Endodermal cell (in vitro differentiated cells): ENCODE results near the gene TMED3. TPM values are rescaled to one million over a fixed set of nuclear protein-coding genes. Genes with fewer than 3 reads are reported as not detected.

Experiments
- DNase-seq: peaks from one replicate; pipeline ENCODE4 v3.0.0-alpha.2; 2017
- H3K27ac ChIP-seq: 2 replicates; pipeline ENCODE4 v1.5.1; 2013; ENCODE audit warnings: mild to moderate bottlenecking, low read depth, low read length, moderate library complexity
- H3K27me3 ChIP-seq: 2 replicates; pipeline ENCODE4 v1.6.1; 2013; ENCODE audit warnings: mild to moderate bottlenecking, low read length, moderate library complexity; ENCODE audit not compliant: insufficient read depth, control insufficient read depth, poor library complexity, severe bottlenecking
- H3K36me3 ChIP-seq: 2 replicates; pipeline ENCODE4 v1.7.0; 2013; ENCODE audit warnings: mild to moderate bottlenecking, low read length, moderate library complexity; ENCODE audit not compliant: control insufficient read depth, insufficient read depth
- H3K4me1 ChIP-seq: one replicate; pipeline ENCODE4 v1.7.0; 2013; ENCODE audit warnings: low read length; ENCODE audit not compliant: control insufficient read depth, insufficient read depth
- H3K4me3 ChIP-seq: 2 replicates; pipeline ENCODE4 v1.5.1; 2013; ENCODE audit warnings: mild to moderate bottlenecking, low read length, moderate library complexity
- H3K9ac ChIP-seq: 2 replicates; pipeline ENCODE4 v1.6.1; 2013; ENCODE audit warnings: mild to moderate bottlenecking, low read length, moderate library complexity; ENCODE audit not compliant: poor library complexity, severe bottlenecking; ENCODE audit errors: extremely low read depth
- H3K9me3 ChIP-seq: 2 replicates; pipeline ENCODE4 v1.6.1; 2013; ENCODE audit warnings: mild to moderate bottlenecking, low read length, moderate library complexity; ENCODE audit not compliant: control insufficient read depth
- H3K27ac Mint-ChIP-seq: 2 replicates; pipeline ENCODE4 v1.8.0; 2020; ENCODE audit warnings: mixed read lengths
- H3K27me3 Mint-ChIP-seq: 2 replicates; pipeline ENCODE4 v1.8.0; 2021; ENCODE audit warnings: mild to moderate bottlenecking, mixed read lengths; ENCODE audit not compliant: insufficient read depth
- H3K36me3 Mint-ChIP-seq: 2 replicates; pipeline ENCODE4 v1.8.0; 2020; ENCODE audit warnings: low read depth, mixed read lengths
- H3K4me1 Mint-ChIP-seq: 2 replicates; pipeline ENCODE4 v1.8.0; 2020; ENCODE audit warnings: mixed read lengths
- H3K4me3 Mint-ChIP-seq: 2 replicates; pipeline ENCODE4 v1.8.0; 2020; ENCODE audit warnings: mild to moderate bottlenecking, moderate library complexity, mixed read lengths
- H3K9me3 Mint-ChIP-seq: 2 replicates; pipeline ENCODE4 v1.8.0; 2020; ENCODE audit warnings: mild to moderate bottlenecking, mixed read lengths
- WGBS, 2 experiments: methylation state at CpG; one replicate each; pipeline versions ENCODE4 v1.1.5 to v1.1.7; 2013; ENCODE audit warnings: missing lambda C conversion rate in 2 of 2, mixed read lengths in 1 of 2; ENCODE audit not compliant: insufficient coverage in 1 of 2, insufficient read length in 1 of 2; 5-methylcytosine and 5-hydroxymethylcytosine counted together
- total RNA-seq, 2 donors: library from RNA; stranded (reverse); fragmentation: NEBNext Ultra II Directional in 1 of 2; extraction: Animal tissue kit (Norgen Biotek cat#: 25700) in 1 of 2; gene quantifications; 2 replicates in 1 of 2; 3 replicates in 1 of 2; pipeline ENCODE4 v1.2.1, GENCODE V29; 2021
- TF ChIP-seq, protein P1 (sequence below): fragments of 200-600 bp; sonication (generic); conservative IDR thresholded peaks from 2 replicates; pipeline ENCODE4 v1.5.0; 2021; ENCODE audit warnings: antibody characterized with exemption, mild to moderate bottlenecking

TMED3 gene
- total RNA-seq, 2 donors from 2014 or later, result 44.8 to 48.9 TPM

DNA sequence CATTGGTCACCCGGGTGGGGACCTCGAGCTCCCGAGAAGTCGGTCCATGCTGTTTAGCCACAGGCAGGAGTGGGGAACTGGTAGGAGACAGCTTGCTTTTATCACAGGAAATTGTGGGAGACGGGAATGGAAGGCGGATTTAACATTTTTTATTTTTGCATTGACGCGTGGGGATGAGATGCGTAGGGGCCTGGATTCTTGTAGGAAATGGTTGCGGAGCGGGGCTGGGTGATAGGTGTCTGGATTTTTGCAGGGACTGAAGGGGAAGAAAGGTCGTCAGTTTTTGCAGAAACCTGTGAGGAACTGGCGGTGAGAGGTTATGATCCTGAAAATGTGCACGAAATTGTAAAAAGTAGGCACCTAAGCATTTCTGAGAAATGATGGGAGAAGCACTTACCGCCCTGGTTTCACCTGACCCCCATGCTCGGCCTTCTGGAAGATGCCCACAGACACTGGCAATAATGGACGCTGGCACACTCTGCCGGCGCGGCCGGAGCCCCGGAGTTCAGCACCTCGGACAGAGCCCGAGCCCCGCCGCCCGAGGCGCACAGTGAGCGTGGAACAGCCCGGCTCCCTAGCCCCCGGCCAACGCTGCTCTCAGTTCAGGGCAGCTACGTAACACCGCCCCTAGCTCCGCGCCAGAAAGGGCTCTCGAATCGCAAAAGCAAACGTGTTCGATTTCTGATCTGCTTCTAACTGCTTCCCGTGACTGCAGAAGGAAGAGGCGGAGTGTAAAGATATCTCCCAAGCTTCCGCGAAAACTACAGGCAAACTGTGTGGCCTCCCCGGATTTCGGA is 27.5 kb upstream of the TMED3 start:
- WGBS, 2 experiments, result 12 to 14% methylated on average over 34 to 46 of the region's 46 CpGs
- Mint-ChIP-seq H3K4me1 (peaks cover 4% of the 10 kb centered on the region), H3K27me3 (peaks cover 91% of the 10 kb centered on the region), H3K4me3 (no peak overlapping the region), H3K9me3 (no peaks in the 10 kb centered on the region), H3K27ac (no peak overlapping the region), H3K36me3 (no peaks in the 10 kb centered on the region)
- Histone ChIP-seq H3K9me3 (no peaks in the 10 kb centered on the region), H3K9ac (no peak overlapping the region), H3K4me3 (peak overlapping the region; percentile 41), H3K4me1 (no peaks in the 10 kb centered on the region), H3K27me3 (peaks cover 99% of the 10 kb centered on the region), H3K27ac (no peak overlapping the region), H3K36me3 (no peaks in the 10 kb centered on the region)
- TF ChIP-seq, protein P1, sequence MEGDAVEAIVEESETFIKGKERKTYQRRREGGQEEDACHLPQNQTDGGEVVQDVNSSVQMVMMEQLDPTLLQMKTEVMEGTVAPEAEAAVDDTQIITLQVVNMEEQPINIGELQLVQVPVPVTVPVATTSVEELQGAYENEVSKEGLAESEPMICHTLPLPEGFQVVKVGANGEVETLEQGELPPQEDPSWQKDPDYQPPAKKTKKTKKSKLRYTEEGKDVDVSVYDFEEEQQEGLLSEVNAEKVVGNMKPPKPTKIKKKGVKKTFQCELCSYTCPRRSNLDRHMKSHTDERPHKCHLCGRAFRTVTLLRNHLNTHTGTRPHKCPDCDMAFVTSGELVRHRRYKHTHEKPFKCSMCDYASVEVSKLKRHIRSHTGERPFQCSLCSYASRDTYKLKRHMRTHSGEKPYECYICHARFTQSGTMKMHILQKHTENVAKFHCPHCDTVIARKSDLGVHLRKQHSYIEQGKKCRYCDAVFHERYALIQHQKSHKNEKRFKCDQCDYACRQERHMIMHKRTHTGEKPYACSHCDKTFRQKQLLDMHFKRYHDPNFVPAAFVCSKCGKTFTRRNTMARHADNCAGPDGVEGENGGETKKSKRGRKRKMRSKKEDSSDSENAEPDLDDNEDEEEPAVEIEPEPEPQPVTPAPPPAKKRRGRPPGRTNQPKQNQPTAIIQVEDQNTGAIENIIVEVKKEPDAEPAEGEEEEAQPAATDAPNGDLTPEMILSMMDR, result no peak
- DNase-seq, result peak; percentile 92

DNA sequence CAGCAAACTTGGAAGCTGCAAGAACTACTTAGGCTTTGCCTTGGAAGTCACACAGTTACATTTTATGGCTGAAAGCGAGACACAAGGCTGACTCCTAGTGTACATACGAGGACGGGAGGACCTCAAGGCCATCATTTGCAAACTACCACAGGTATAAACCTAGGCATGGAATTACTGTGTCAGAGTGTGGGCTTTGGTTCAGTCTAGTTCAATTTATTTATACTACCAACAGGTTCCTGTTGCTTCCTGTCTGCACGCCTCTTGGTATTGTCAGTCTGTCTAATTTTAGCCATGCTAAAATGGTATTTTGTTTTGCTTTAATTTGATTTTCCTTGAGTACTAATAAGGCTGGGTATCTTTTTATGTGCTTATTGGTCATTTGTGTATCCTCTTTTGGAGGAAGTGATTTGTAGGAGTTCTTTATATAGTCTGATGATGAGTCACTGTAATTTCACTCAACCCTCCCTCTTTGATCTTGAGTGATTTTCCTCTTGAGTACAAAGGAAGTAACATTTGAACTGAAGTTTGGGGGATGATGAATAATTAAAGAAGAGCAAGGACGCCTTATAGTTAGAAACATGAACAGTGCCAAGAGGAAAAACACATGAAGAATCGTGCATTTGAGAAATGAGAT is 20.2 kb upstream of the TMED3 start:
- H3K27me3 Mint-ChIP-seq, result peaks cover 69% of the 10 kb centered on the region

DNA sequence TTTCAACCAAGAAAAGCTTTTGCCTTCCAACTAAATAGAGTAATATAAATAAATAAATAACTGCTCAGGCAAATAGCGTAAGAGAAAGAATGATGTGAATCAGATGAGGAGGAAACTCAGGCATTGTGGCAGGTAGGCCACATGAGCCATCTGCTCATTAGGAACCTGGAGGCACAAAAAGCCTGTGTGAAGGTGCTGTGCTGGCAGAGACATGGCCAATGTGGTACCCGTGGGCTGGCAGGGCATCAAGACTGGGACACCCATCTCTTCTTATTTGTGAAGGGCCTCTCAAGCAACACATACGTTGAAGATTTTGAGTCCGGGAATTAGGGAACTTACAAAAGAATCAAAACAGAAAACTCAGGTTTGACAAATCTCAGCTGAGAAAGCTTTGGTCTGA is 18.9 kb upstream of the TMED3 start:
- DNase-seq, result no peak
- H3K4me3 Mint-ChIP-seq, result no peak overlapping the region
- H3K27me3 Mint-ChIP-seq, result peaks cover 56% of the 10 kb centered on the region
- Histone ChIP-seq H3K9me3 (no peaks in the 10 kb centered on the region), H3K9ac (no peak overlapping the region), H3K27ac (no peak overlapping the region), H3K36me3 (no peaks in the 10 kb centered on the region), H3K4me3 (no peak overlapping the region), H3K4me1 (no peaks in the 10 kb centered on the region), H3K27me3 (peaks cover 55% of the 10 kb centered on the region)
- no peaks in the 10 kb centered on the region for H3K9me3 Mint-ChIP-seq
- H3K36me3 Mint-ChIP-seq, result no peaks in the 10 kb centered on the region
- H3K27ac Mint-ChIP-seq, result no peak overlapping the region
- TF ChIP-seq, protein P1, result no peak
- 89 to 94% methylated on average over 4 of the region's 4 CpGs for WGBS, 2 experiments
- no peaks in the 10 kb centered on the region for H3K4me1 Mint-ChIP-seq

More for the DNA sequence above, 20.2 kb upstream of the TMED3 start:
- H3K36me3 Mint-ChIP-seq, result no peaks in the 10 kb centered on the region
- no peak for DNase-seq
- H3K9me3 Mint-ChIP-seq, result no peaks in the 10 kb centered on the region
- Histone ChIP-seq H3K9ac (no peak overlapping the region), H3K4me3 (no peak overlapping the region), H3K36me3 (no peaks in the 10 kb centered on the region), H3K9me3 (no peaks in the 10 kb centered on the region), H3K27ac (no peak overlapping the region), H3K4me1 (no peaks in the 10 kb centered on the region), H3K27me3 (peaks cover 68% of the 10 kb centered on the region)
- no peak overlapping the region for H3K27ac Mint-ChIP-seq
- no peaks in the 10 kb centered on the region for H3K4me1 Mint-ChIP-seq
- TF ChIP-seq, protein P1, result no peak
- H3K4me3 Mint-ChIP-seq, result no peak overlapping the region
- WGBS, 2 experiments, result 83 to 88% methylated on average over 2 to 6 of the region's 6 CpGs
